Ascending aorta (tissue), 2 donors: ENCODE data around the gene HPS5. TPM values are rescaled to one million over a fixed set of nuclear protein-coding genes. Genes with fewer than 3 reads are reported as not detected.
A peak's percentile ranks its signal among the peaks of the same experiment; 100 is the strongest.

Experiments used
- DNase-seq, 2 donors: peaks; one replicate each; pipeline ENCODE4 v3.0.0-alpha.2; 2019; ENCODE audit warnings: low spot score in 2 of 2
- H3K27ac ChIP-seq, 2 donors: fragments of 200-600 bp; sonication (generic); one replicate each; pipeline ENCODE4 v1.5.1; 2016 to 2017; ENCODE audit warnings: mild to moderate bottlenecking in 1 of 2
- H3K27me3 ChIP-seq: fragments of 200-600 bp; sonication (generic); one replicate; pipeline ENCODE4 v1.5.1; 2017
- H3K36me3 ChIP-seq, 2 donors: fragments of 200-600 bp; sonication (generic); one replicate each; pipeline ENCODE4 v1.5.1; 2016
- H3K4me1 ChIP-seq, 2 donors: fragments of 200-600 bp; sonication (generic); one replicate each; pipeline ENCODE4 v1.5.1; 2016 to 2017; ENCODE audit warnings: mild to moderate bottlenecking in 1 of 2
- H3K4me3 ChIP-seq, 2 donors: fragments of 200-600 bp; sonication (generic); one replicate each; pipeline ENCODE4 v1.5.1; 2016 to 2017; ENCODE audit warnings: mild to moderate bottlenecking in 1 of 2
- H3K9me3 ChIP-seq, 2 donors: fragments of 200-600 bp; sonication (generic); one replicate each; pipeline ENCODE4 v1.5.1; 2016
- CTCF ChIP-seq, 3 experiments: fragments of 200-600 bp in 2 of 3; fragments of 450-650 bp in 1 of 3; sonication (generic) in 2 of 3; IDR thresholded peaks; one replicate each; pipeline ENCODE4 v1.5.1; 2016 to 2019; ENCODE audit warnings: antibody characterized with exemption in 3 of 3, mild to moderate bottlenecking in 1 of 3, moderate library complexity in 1 of 3
- intact Hi-C: fragments of 100-400 bp; cut with DNase I; formaldehyde crosslinking; loops from one replicate; pipeline ENCODE4 v1.15.1; 2023
- total RNA-seq: library from RNA; depleted of rRNA; stranded (reverse); fragments of >200 nt; gene quantifications from one replicate; pipeline ENCODE4 v1.1.0, GENCODE V29; 2016

Gene HPS5
- total RNA-seq, 1 donor from 2014 or later = 31.7 TPM

- peaks cover 13 to 42% of the 10 kb centered on the region in 2 donors for H3K4me1 ChIP-seq
- peak overlapping the region; percentile 12 to 27 for H3K4me3 ChIP-seq
- H3K9me3 ChIP-seq = no peaks in the 10 kb centered on the region
- DNase-seq = no peak
- no peaks in the 10 kb centered on the region for H3K27me3 ChIP-seq
- TF ChIP-seq CTCF (IDR thresholded peaks at IDR 0.05) = no peak
- H3K36me3 ChIP-seq = peaks cover 30 to 37% of the 10 kb centered on the region in 2 donors
- intact Hi-C loops = loop anchor here (2.0 to 10.0 kb wide), 3 partner anchors 83 to 327 kb away; partner anchors contain the start of genes LDHA and UEVLD
- H3K27ac ChIP-seq = peak overlapping the region; percentile 86 to 90
Measured at GRCh38 chr11:18312012-18312411, 9.9 kb downstream of the HPS5 start.

GRCh38 chr11:18310800-18311340 lies 11.1 kb downstream of the HPS5 start:
- peak overlapping the region; percentile 86 to 90 for H3K27ac ChIP-seq
- no peak overlapping the region for H3K4me3 ChIP-seq
- no peaks in the 10 kb centered on the region for H3K9me3 ChIP-seq
- intact Hi-C loops = loop anchor here (5.0 to 10.0 kb wide), 2 partner anchors 276 to 326 kb away; partner anchors contain the start of gene UEVLD
- DNase-seq = no peak
- no peak for TF ChIP-seq CTCF (IDR thresholded peaks at IDR 0.05)
- peaks cover 33 to 48% of the 10 kb centered on the region in 2 donors for H3K36me3 ChIP-seq
- H3K4me1 ChIP-seq = peaks cover 13 to 40% of the 10 kb centered on the region in 2 donors
- H3K27me3 ChIP-seq = no peaks in the 10 kb centered on the region

GRCh38 chr11:18309691-18310090 lies 12.2 kb downstream of the HPS5 start:
- H3K27me3 ChIP-seq = no peaks in the 10 kb centered on the region
- DNase-seq = no peak
- peaks cover 8 to 28% of the 10 kb centered on the region in 2 donors for H3K4me1 ChIP-seq
- H3K4me3 ChIP-seq = no peak overlapping the region
- H3K27ac ChIP-seq = peak overlapping the region; percentile 47 to 90
- intact Hi-C loops = loop anchor here (5.0 to 10.0 kb wide), 2 partner anchors 278 to 325 kb away; partner anchors contain the start of gene UEVLD
- peaks cover 43 to 60% of the 10 kb centered on the region in 2 donors for H3K36me3 ChIP-seq
- no peaks in the 10 kb centered on the region for H3K9me3 ChIP-seq
- TF ChIP-seq CTCF (IDR thresholded peaks at IDR 0.05) = no peak

- Histone ChIP-seq H3K27me3 (no peaks in the 10 kb centered on the region), H3K4me1 (peaks cover 6 to 16% of the 10 kb centered on the region in 2 donors), H3K36me3 (peaks cover 56 to 75% of the 10 kb centered on the region in 2 donors), H3K27ac (peak overlapping the region; percentile 22 to 37), H3K9me3 (no peaks in the 10 kb centered on the region), H3K4me3 (no peak overlapping the region)
- DNase-seq = no peak
- no peak for TF ChIP-seq CTCF (IDR thresholded peaks at IDR 0.05)
- intact Hi-C loops = no loop called here
Measured at GRCh38 chr11:18308242-18308641, 13.7 kb downstream of the HPS5 start.

- H3K4me3 ChIP-seq = no peak overlapping the region
- peaks cover 2 to 9% of the 10 kb centered on the region in 2 donors for H3K4me1 ChIP-seq
- no peak overlapping the region for H3K27ac ChIP-seq
- no peak for DNase-seq
- H3K36me3 ChIP-seq = peaks cover 60 to 80% of the 10 kb centered on the region in 2 donors
- no peaks in the 10 kb centered on the region for H3K27me3 ChIP-seq
- TF ChIP-seq CTCF (IDR thresholded peaks at IDR 0.05) = no peak
- H3K9me3 ChIP-seq = no peaks in the 10 kb centered on the region
- intact Hi-C loops = no loop called here
Measured at GRCh38 chr11:18307461-18308139, 14.3 kb downstream of the HPS5 start.
